ENCODE measurements around the gene TEN1. TPM values are rescaled to one million over a fixed set of nuclear protein-coding genes. Genes with fewer than 3 reads are reported as not detected.
A peak's percentile ranks its signal among the peaks of the same experiment; 100 is the strongest.

The TEN1 gene
- total and polyA plus RNA-seq, 4 experiments from 2014 or later, result 10.2 to 20.2 (median 14.6) TPM

DNA sequence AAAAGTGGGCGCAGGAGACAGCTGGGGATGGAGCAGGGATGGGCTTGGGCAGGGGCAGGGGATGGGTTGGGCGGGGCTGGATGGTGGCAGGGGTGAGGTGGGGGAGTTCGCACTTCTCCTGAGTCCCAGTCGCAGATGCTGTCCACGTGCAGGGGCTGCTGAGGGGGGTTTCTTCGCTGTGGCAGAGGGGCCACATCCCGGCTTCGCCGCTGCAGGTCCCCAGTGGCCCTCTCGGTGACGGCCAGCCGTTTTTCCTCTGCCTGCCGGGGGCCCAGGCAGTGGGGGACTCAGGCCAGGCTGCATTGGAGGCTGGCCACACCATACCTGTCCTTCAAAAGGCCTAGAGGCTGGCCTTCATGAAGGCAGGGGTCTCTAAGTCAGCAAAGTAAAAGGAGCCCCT lies 39.8 kb downstream of the TEN1 start:
- Mint-ChIP-seq H3K27ac (peak overlapping the region in 1 of 7 donors; percentile 82), H3K36me3 (no peaks in the 10 kb centered on the region), H3K27me3 (no peaks in the 10 kb centered on the region), H3K4me1 (peaks cover 2 to 7% (median 6%) of the 10 kb centered on the region in 4 donors), H3K4me3 (no peak overlapping the region), H3K9me3 (no peaks in the 10 kb centered on the region)
- Histone ChIP-seq H3K27me3 (ENCODE audit: insufficient read depth, low read length) (no peaks in the 10 kb centered on the region), H3K4me3 (ENCODE audit: low read length in 2 of 2) (no peak overlapping the region), H3K36me3 (ENCODE audit: insufficient read depth, low read length) (no peaks in the 10 kb centered on the region), H3K9me3 (ENCODE audit: control insufficient read depth in 1 of 2, low read length in 2 of 2) (no peaks in the 10 kb centered on the region), H3K4me1 (ENCODE audit: insufficient read depth, low read length) (peaks cover 7% of the 10 kb centered on the region), H3K27ac (ENCODE audit: low read depth, low read length) (no peak overlapping the region)
- ChIA-PET CTCF (ENCODE audit: partially characterized antibody) (interaction anchor here (1.0 to 3.6 kb wide), 7 partner anchors 9 to 380 kb away, joined by 3 to 21 read pairs (median 5); partner anchors contain the start of gene MRPL38), POLR2A (ENCODE audit: partially characterized antibody) (interaction anchor here (1.5 kb wide), 1 partner anchor 11 kb away, joined by 3 read pairs; no protein-coding TSS in a partner anchor)
- no peak for DNase-seq
- intact Hi-C loops (cut with micrococcal nuclease), result no loop called here

GRCh38 chr17:76019833-76020467 lies 40.9 kb downstream of the TEN1 start:
- Mint-ChIP-seq H3K36me3 (no peaks in the 10 kb centered on the region), H3K4me3 (no peak overlapping the region), H3K9me3 (no peaks in the 10 kb centered on the region), H3K27me3 (no peaks in the 10 kb centered on the region), H3K4me1 (no peaks in the 10 kb centered on the region), H3K27ac (peak overlapping the region in 4 of 7 donors; percentile 9 to 75 (median 42))
- intact Hi-C loops (cut with micrococcal nuclease), result no loop called here
- Histone ChIP-seq H3K27ac (ENCODE audit: low read depth, low read length) (no peak overlapping the region), H3K9me3 (ENCODE audit: control insufficient read depth in 1 of 2, low read length in 2 of 2) (no peaks in the 10 kb centered on the region), H3K27me3 (ENCODE audit: insufficient read depth, low read length) (no peaks in the 10 kb centered on the region), H3K4me3 (ENCODE audit: low read length in 2 of 2) (no peak overlapping the region), H3K4me1 (ENCODE audit: insufficient read depth, low read length) (no peaks in the 10 kb centered on the region), H3K36me3 (ENCODE audit: insufficient read depth, low read length) (no peaks in the 10 kb centered on the region)
- ChIA-PET CTCF (ENCODE audit: partially characterized antibody) (interaction anchor here (0.9 to 3.6 kb wide), 9 partner anchors 10 to 379 kb away, joined by 3 to 21 read pairs (median 5); partner anchors contain the start of gene MRPL38), POLR2A (ENCODE audit: partially characterized antibody) (interaction anchor here (0.9 kb wide), 1 partner anchor 53 kb away, joined by 3 read pairs; the partner anchor contains the start of gene SRP68)
- DNase-seq, result no peak

- Mint-ChIP-seq H3K27me3 (no peaks in the 10 kb centered on the region), H3K4me1 (no peaks in the 10 kb centered on the region), H3K36me3 (no peaks in the 10 kb centered on the region), H3K9me3 (no peaks in the 10 kb centered on the region), H3K27ac (no peak overlapping the region), H3K4me3 (no peak overlapping the region)
- Histone ChIP-seq H3K27ac (ENCODE audit: low read depth, low read length) (no peak overlapping the region), H3K36me3 (ENCODE audit: insufficient read depth, low read length) (no peaks in the 10 kb centered on the region), H3K9me3 (ENCODE audit: control insufficient read depth in 1 of 2, low read length in 2 of 2) (no peaks in the 10 kb centered on the region), H3K4me3 (ENCODE audit: low read length in 2 of 2) (no peak overlapping the region), H3K4me1 (ENCODE audit: insufficient read depth, low read length) (no peaks in the 10 kb centered on the region), H3K27me3 (ENCODE audit: insufficient read depth, low read length) (no peaks in the 10 kb centered on the region)
- ChIA-PET CTCF (ENCODE audit: partially characterized antibody) (interaction anchor here (2.4 kb wide), 1 partner anchor 8 kb away, joined by 12 read pairs; no protein-coding TSS in a partner anchor), POLR2A (ENCODE audit: partially characterized antibody) (no interaction called here)
- intact Hi-C loops (cut with micrococcal nuclease), result no loop called here
- no peak for DNase-seq
Observed at GRCh38 chr17:76022285-76022684, 43.2 kb downstream of the TEN1 start.

GRCh38 chr17:76022973-76023899 lies 44.2 kb downstream of the TEN1 start:
- Mint-ChIP-seq H3K27me3 (no peaks in the 10 kb centered on the region), H3K27ac (no peak overlapping the region), H3K4me3 (peak overlapping the region in 1 of 8 donors; percentile 58), H3K9me3 (no peaks in the 10 kb centered on the region), H3K4me1 (no peaks in the 10 kb centered on the region), H3K36me3 (no peaks in the 10 kb centered on the region)
- intact Hi-C loops (cut with micrococcal nuclease), result no loop called here
- no peaks in the 10 kb centered on the region for H3K36me3 ChIP-seq (ENCODE audit: insufficient read depth, low read length)
- ChIA-PET CTCF (ENCODE audit: partially characterized antibody) (interaction anchor here (2.4 kb wide), 1 partner anchor 9 kb away, joined by 12 read pairs; no protein-coding TSS in a partner anchor), POLR2A (ENCODE audit: partially characterized antibody) (no interaction called here)
- no peak overlapping the region for H3K4me3 ChIP-seq (ENCODE audit: low read length in 2 of 2)
- DNase-seq, result no peak
- H3K27me3 ChIP-seq (ENCODE audit: insufficient read depth, low read length), result no peaks in the 10 kb centered on the region
- H3K9me3 ChIP-seq (ENCODE audit: control insufficient read depth in 1 of 2, low read length in 2 of 2), result no peaks in the 10 kb centered on the region
- no peak overlapping the region for H3K27ac ChIP-seq (ENCODE audit: low read depth, low read length)
- no peaks in the 10 kb centered on the region for H3K4me1 ChIP-seq (ENCODE audit: insufficient read depth, low read length)

- POLR2A ChIA-PET (ENCODE audit: partially characterized antibody), result no interaction called here
- intact Hi-C loops (cut with micrococcal nuclease), result no loop called here
- Histone ChIP-seq H3K9me3 (ENCODE audit: control insufficient read depth in 1 of 2, low read length in 2 of 2) (no peaks in the 10 kb centered on the region), H3K27ac (ENCODE audit: low read depth, low read length) (no peak overlapping the region), H3K4me3 (ENCODE audit: low read length in 2 of 2) (no peak overlapping the region), H3K36me3 (ENCODE audit: insufficient read depth, low read length) (no peaks in the 10 kb centered on the region), H3K4me1 (ENCODE audit: insufficient read depth, low read length) (no peaks in the 10 kb centered on the region), H3K27me3 (ENCODE audit: insufficient read depth, low read length) (no peaks in the 10 kb centered on the region)
- Mint-ChIP-seq H3K4me1 (peaks cover 0 to 1% (median 0%) of the 10 kb centered on the region in 4 donors), H3K27me3 (no peaks in the 10 kb centered on the region), H3K27ac (no peak overlapping the region), H3K36me3 (no peaks in the 10 kb centered on the region), H3K4me3 (no peak overlapping the region), H3K9me3 (no peaks in the 10 kb centered on the region)
- CTCF ChIA-PET (ENCODE audit: partially characterized antibody), result interaction anchor here (2.4 kb wide), 1 partner anchor 9 kb away, joined by 12 read pairs; no protein-coding TSS in a partner anchor
- DNase-seq, result no peak
Observed at GRCh38 chr17:76023900-76024237, 44.8 kb downstream of the TEN1 start.

GRCh38 chr17:76024353-76024752 lies 45.3 kb downstream of the TEN1 start:
- Mint-ChIP-seq H3K36me3 (no peaks in the 10 kb centered on the region), H3K27me3 (no peaks in the 10 kb centered on the region), H3K9me3 (no peaks in the 10 kb centered on the region), H3K27ac (no peak overlapping the region), H3K4me3 (no peak overlapping the region), H3K4me1 (peaks cover under 1 to 6% (median 3%) of the 10 kb centered on the region in 4 donors)
- intact Hi-C loops (cut with micrococcal nuclease), result no loop called here
- DNase-seq, result no peak
- H3K36me3 ChIP-seq (ENCODE audit: insufficient read depth, low read length), result no peaks in the 10 kb centered on the region
- no peaks in the 10 kb centered on the region for H3K27me3 ChIP-seq (ENCODE audit: insufficient read depth, low read length)
- ChIA-PET POLR2A (ENCODE audit: partially characterized antibody) (no interaction called here), CTCF (ENCODE audit: partially characterized antibody) (interaction anchor here (2.4 kb wide), 1 partner anchor 10 kb away, joined by 12 read pairs; no protein-coding TSS in a partner anchor)
- H3K4me3 ChIP-seq (ENCODE audit: low read length in 2 of 2), result no peak overlapping the region
- no peak overlapping the region for H3K27ac ChIP-seq (ENCODE audit: low read depth, low read length)
- H3K4me1 ChIP-seq (ENCODE audit: insufficient read depth, low read length), result peaks cover 3% of the 10 kb centered on the region
- no peaks in the 10 kb centered on the region for H3K9me3 ChIP-seq (ENCODE audit: control insufficient read depth in 1 of 2, low read length in 2 of 2)

DNA sequence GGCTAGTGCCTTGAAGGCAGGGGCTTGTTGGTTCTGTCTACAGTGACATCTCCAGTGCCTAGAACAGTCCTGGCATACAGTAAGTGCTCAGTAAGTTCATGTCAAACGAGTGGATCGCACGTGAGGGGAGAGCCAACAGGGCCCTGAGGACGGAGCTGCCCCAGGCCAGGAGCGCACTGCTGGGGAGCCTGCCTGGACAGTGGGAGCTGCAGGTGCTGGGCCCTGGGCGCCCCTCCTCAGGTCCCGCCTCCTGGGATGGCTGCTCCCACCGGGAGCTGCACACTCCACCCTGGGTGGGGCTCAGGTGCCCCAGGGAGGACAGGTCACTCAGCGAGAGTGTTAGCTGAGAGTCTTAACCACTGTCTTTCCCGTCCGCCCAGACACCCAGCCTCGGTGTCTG lies 46.3 kb downstream of the TEN1 start:
- Histone ChIP-seq H3K27me3 (ENCODE audit: insufficient read depth, low read length) (no peaks in the 10 kb centered on the region), H3K36me3 (ENCODE audit: insufficient read depth, low read length) (no peaks in the 10 kb centered on the region), H3K4me1 (ENCODE audit: insufficient read depth, low read length) (peaks cover 12% of the 10 kb centered on the region), H3K27ac (ENCODE audit: low read depth, low read length) (no peak overlapping the region), H3K9me3 (ENCODE audit: control insufficient read depth in 1 of 2, low read length in 2 of 2) (no peaks in the 10 kb centered on the region), H3K4me3 (ENCODE audit: low read length in 2 of 2) (no peak overlapping the region)
- Mint-ChIP-seq H3K4me1 (peaks cover 7 to 14% (median 9%) of the 10 kb centered on the region in 4 donors), H3K9me3 (no peaks in the 10 kb centered on the region), H3K27me3 (no peaks in the 10 kb centered on the region), H3K4me3 (no peak overlapping the region), H3K36me3 (no peaks in the 10 kb centered on the region), H3K27ac (no peak overlapping the region)
- ChIA-PET CTCF (ENCODE audit: partially characterized antibody) (interaction anchor here (1.3 kb wide), 1 partner anchor 11 kb away, joined by 5 read pairs; no protein-coding TSS in a partner anchor), POLR2A (ENCODE audit: partially characterized antibody) (no interaction called here)
- intact Hi-C loops (cut with micrococcal nuclease), result no loop called here
- DNase-seq, result no peak
